H9 (cell line): ENCODE results near the gene SPINT3. TPM values are rescaled to one million over a fixed set of nuclear protein-coding genes. Genes with fewer than 3 reads are reported as not detected.

Experiments
- DNase-seq: peaks from one replicate; pipeline ENCODE4 v3.0.0-alpha.2; 2017
- H2AFZ ChIP-seq: one replicate; pipeline ENCODE4 v1.6.1; 2013; ENCODE audit warnings: mild to moderate bottlenecking, low read length, control low read depth, moderate library complexity
- H2AK5ac ChIP-seq: 2 replicates; pipeline ENCODE4 v1.6.1; 2013; ENCODE audit warnings: low read length, control low read depth, mixed read lengths; ENCODE audit not compliant: insufficient read length
- H2BK120ac ChIP-seq: one replicate; pipeline ENCODE4 v1.6.1; 2013; ENCODE audit warnings: low read depth, mild to moderate bottlenecking, low read length, control low read depth, inconsistent platforms; ENCODE audit not compliant: poor library complexity, severe bottlenecking
- H2BK12ac ChIP-seq: 2 replicates; pipeline ENCODE4 v1.6.1; 2013; ENCODE audit warnings: low read length, control low read depth, mixed read lengths, low read depth; ENCODE audit not compliant: insufficient read length
- H2BK15ac ChIP-seq: 2 replicates; pipeline ENCODE4 v1.6.1; 2013; ENCODE audit warnings: low read depth, low read length, control low read depth
- H2BK20ac ChIP-seq: one replicate; pipeline ENCODE4 v1.6.1; 2013; ENCODE audit warnings: low read depth, mild to moderate bottlenecking, low read length, control low read depth, inconsistent platforms; ENCODE audit not compliant: poor library complexity, severe bottlenecking
- H2BK5ac ChIP-seq: 2 replicates; pipeline ENCODE4 v1.6.1; 2013; ENCODE audit warnings: low read length, control low read depth, mixed read lengths; ENCODE audit not compliant: insufficient read length
- H3K14ac ChIP-seq: 2 replicates; pipeline ENCODE4 v1.6.1; 2013; ENCODE audit warnings: low read length, control low read depth; ENCODE audit not compliant: insufficient read depth
- H3K18ac ChIP-seq: 2 replicates; pipeline ENCODE4 v1.6.1; 2013; ENCODE audit warnings: low read depth, mild to moderate bottlenecking, mixed read lengths, low read length, control low read depth; ENCODE audit not compliant: insufficient read length
- H3K23ac ChIP-seq: 2 replicates; pipeline ENCODE4 v1.6.1; 2013; ENCODE audit warnings: low read length, control low read depth, mixed read lengths, low read depth; ENCODE audit not compliant: insufficient read length
- H3K23me2 ChIP-seq: 2 replicates; pipeline ENCODE4 v1.6.1; 2013; ENCODE audit warnings: low read depth, mild to moderate bottlenecking, mixed read lengths, low read length, control low read depth; ENCODE audit not compliant: insufficient read length, poor library complexity, severe bottlenecking
- H3K27ac ChIP-seq: 2 replicates; pipeline ENCODE4 v1.5.1; 2013; ENCODE audit warnings: low read length, control low read depth, mixed read lengths, low read depth; ENCODE audit not compliant: insufficient read length
- H3K27me3 ChIP-seq: 2 replicates; pipeline ENCODE4 v1.6.1; 2013; ENCODE audit warnings: low read length, control low read depth, inconsistent platforms; ENCODE audit not compliant: insufficient read depth
- H3K4ac ChIP-seq: 2 replicates; pipeline ENCODE4 v1.6.1; 2013; ENCODE audit warnings: low read depth, mild to moderate bottlenecking, control low read depth, inconsistent platforms, low read length, moderate library complexity
- H3K4me1 ChIP-seq: 2 replicates; pipeline ENCODE4 v1.6.1; 2013; ENCODE audit warnings: low read length, control low read depth, inconsistent platforms; ENCODE audit not compliant: insufficient read depth
- H3K4me2 ChIP-seq: 2 replicates; pipeline ENCODE4 v1.6.1; 2013; ENCODE audit warnings: low read length, control low read depth, mixed read lengths; ENCODE audit not compliant: insufficient read length, insufficient read depth
- H3K56ac ChIP-seq: 2 replicates; pipeline ENCODE4 v1.6.1; 2013; ENCODE audit warnings: low read depth, mild to moderate bottlenecking, mixed read lengths, low read length, control low read depth; ENCODE audit not compliant: insufficient read length
- H3K79me1 ChIP-seq: 2 replicates; pipeline ENCODE4 v1.6.1; 2013; ENCODE audit warnings: low read depth, mild to moderate bottlenecking, moderate library complexity, low read length, control low read depth, inconsistent platforms; ENCODE audit not compliant: insufficient read depth, poor library complexity, severe bottlenecking
- H3K79me2 ChIP-seq: 2 replicates; pipeline ENCODE4 v1.6.1; 2013; ENCODE audit warnings: low read length, control low read depth, inconsistent platforms; ENCODE audit not compliant: insufficient read depth
- H3K9ac ChIP-seq: 2 replicates; pipeline ENCODE4 v1.6.1; 2013; ENCODE audit warnings: low read length, control low read depth, mixed read lengths; ENCODE audit not compliant: insufficient read length; ENCODE audit errors: extremely low read depth
- H3K9me3 ChIP-seq: one replicate; pipeline ENCODE4 v1.6.1; 2013; ENCODE audit warnings: low read depth, low read length, inconsistent platforms; ENCODE audit not compliant: control insufficient read depth
- H3T11ph ChIP-seq: one replicate; pipeline ENCODE4 v1.6.1; 2013; ENCODE audit warnings: mild to moderate bottlenecking, low read length, control low read depth, inconsistent platforms
- H4K20me1 ChIP-seq: one replicate; pipeline ENCODE4 v1.6.1; 2013; ENCODE audit not compliant: control insufficient read depth, insufficient read length, insufficient read depth
- H4K5ac ChIP-seq: 2 replicates; pipeline ENCODE4 v1.6.1; 2013; ENCODE audit warnings: low read depth, mild to moderate bottlenecking, mixed read lengths, low read length, control low read depth; ENCODE audit not compliant: insufficient read length
- H4K8ac ChIP-seq: replicated peaks from 2 replicates; pipeline ENCODE4 v1.6.1; 2013; ENCODE audit warnings: low read length, control low read depth, mixed read lengths, low read depth; ENCODE audit not compliant: insufficient read length
- H4K91ac ChIP-seq: 2 replicates; pipeline ENCODE4 v1.6.1; 2013; ENCODE audit warnings: low read depth, mild to moderate bottlenecking, moderate library complexity, mixed read lengths, low read length, control low read depth; ENCODE audit not compliant: insufficient read length
- H3K27ac Mint-ChIP-seq, 3 experiments: 2 replicates in 2 of 3; 3 replicates in 1 of 3; pipeline ENCODE4 v1.8.0; 2020 to 2021; ENCODE audit warnings: mixed read lengths in 3 of 3, mild to moderate bottlenecking in 1 of 3, moderate library complexity in 1 of 3
- H3K27me3 Mint-ChIP-seq: 2 replicates; pipeline ENCODE4 v1.8.0; 2021; ENCODE audit warnings: low read depth, mild to moderate bottlenecking, moderate library complexity, mixed read lengths
- H3K36me3 Mint-ChIP-seq, 3 experiments: 2 replicates in 2 of 3; 3 replicates in 1 of 3; pipeline ENCODE4 v1.8.0; 2020 to 2021; ENCODE audit warnings: low read depth in 3 of 3, mixed read lengths in 3 of 3; ENCODE audit not compliant: insufficient read depth in 1 of 3
- H3K4me1 Mint-ChIP-seq, 2 experiments: 2 replicates each; pipeline ENCODE4 v1.8.0; 2020; ENCODE audit warnings: mixed read lengths in 2 of 2
- H3K4me3 Mint-ChIP-seq, 2 experiments: 2 replicates in 1 of 2; 3 replicates in 1 of 2; pipeline ENCODE4 v1.8.0; 2020 to 2021; ENCODE audit warnings: mild to moderate bottlenecking in 2 of 2, mixed read lengths in 2 of 2, moderate library complexity in 1 of 2
- H3K9me3 Mint-ChIP-seq, 2 experiments: 2 replicates in 1 of 2; 3 replicates in 1 of 2; pipeline ENCODE4 v1.8.0; 2020; ENCODE audit warnings: mild to moderate bottlenecking in 2 of 2, mixed read lengths in 2 of 2, moderate library complexity in 1 of 2
- WGBS: extraction: QIAGEN DNeasy Blood & Tissue Kit; methylation state at CpG from one replicate; pipeline ENCODE4 v1.1.7; 2013; ENCODE audit warnings: missing lambda C conversion rate, low lambda C conversion rate, mixed read lengths; ENCODE audit not compliant: insufficient read length; ENCODE audit errors: extremely low coverage; 5-methylcytosine and 5-hydroxymethylcytosine counted together
- total RNA-seq: library from RNA; stranded (reverse); gene quantifications from 2 replicates; pipeline ENCODE4 v1.2.1, GENCODE V29; 2021
- TF ChIP-seq, protein P1 (sequence below): fragments of 200-600 bp; sonication (generic); conservative IDR thresholded peaks from 3 replicates; pipeline ENCODE4 v1.8.0; 2021; ENCODE audit warnings: antibody characterized with exemption, mild to moderate bottlenecking

The SPINT3 gene
- total RNA-seq, 1 experiment from 2014 or later = not detected

DNA sequence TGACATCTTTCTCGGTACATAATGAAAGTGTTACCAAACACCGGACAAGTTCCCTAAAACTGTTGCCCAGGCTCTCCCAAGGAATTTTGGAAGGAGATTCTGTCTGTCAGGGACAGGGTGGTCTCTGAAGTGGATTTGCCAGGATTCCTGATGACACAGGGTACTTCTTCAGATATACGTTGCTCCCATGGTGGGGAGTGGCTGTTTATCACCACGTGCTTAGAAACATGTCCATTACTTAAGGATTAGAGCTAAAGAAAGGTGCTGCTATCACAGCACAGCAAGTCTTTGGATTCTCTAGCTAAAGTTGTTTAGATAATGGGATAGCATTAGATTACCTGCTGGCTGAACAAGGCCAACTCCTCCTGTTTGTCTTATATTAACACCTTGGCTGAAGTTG lies 6.3 kb downstream of the SPINT3 start:
- H3K4me1 Mint-ChIP-seq = 0 out of 4 replicates have a peak, but pooled peaks cover 0 to 2% of the 10 kb centered on the region in 2 experiments
- H4K5ac ChIP-seq = no peak overlapping the region
- H3K79me2 ChIP-seq = no peaks in the 10 kb centered on the region
- H3K18ac ChIP-seq = no peak overlapping the region
- no peak overlapping the region for H3T11ph ChIP-seq
- TF ChIP-seq, protein P1, sequence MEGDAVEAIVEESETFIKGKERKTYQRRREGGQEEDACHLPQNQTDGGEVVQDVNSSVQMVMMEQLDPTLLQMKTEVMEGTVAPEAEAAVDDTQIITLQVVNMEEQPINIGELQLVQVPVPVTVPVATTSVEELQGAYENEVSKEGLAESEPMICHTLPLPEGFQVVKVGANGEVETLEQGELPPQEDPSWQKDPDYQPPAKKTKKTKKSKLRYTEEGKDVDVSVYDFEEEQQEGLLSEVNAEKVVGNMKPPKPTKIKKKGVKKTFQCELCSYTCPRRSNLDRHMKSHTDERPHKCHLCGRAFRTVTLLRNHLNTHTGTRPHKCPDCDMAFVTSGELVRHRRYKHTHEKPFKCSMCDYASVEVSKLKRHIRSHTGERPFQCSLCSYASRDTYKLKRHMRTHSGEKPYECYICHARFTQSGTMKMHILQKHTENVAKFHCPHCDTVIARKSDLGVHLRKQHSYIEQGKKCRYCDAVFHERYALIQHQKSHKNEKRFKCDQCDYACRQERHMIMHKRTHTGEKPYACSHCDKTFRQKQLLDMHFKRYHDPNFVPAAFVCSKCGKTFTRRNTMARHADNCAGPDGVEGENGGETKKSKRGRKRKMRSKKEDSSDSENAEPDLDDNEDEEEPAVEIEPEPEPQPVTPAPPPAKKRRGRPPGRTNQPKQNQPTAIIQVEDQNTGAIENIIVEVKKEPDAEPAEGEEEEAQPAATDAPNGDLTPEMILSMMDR = no peak
- no peak overlapping the region for H4K8ac ChIP-seq
- no peak overlapping the region for H2BK20ac ChIP-seq
- H3K79me1 ChIP-seq = no peaks in the 10 kb centered on the region
- no peak overlapping the region for H3K4ac ChIP-seq
- H3K4me2 ChIP-seq = no peak overlapping the region
- H2BK12ac ChIP-seq = no peak overlapping the region
- no peak overlapping the region for H2AK5ac ChIP-seq
- H2BK15ac ChIP-seq = no peak overlapping the region
- no peaks in the 10 kb centered on the region; the same call in none of the 2 replicates for H3K27me3 Mint-ChIP-seq
- no peaks in the 10 kb centered on the region for H3K36me3 Mint-ChIP-seq
- no peaks in the 10 kb centered on the region for H3K23me2 ChIP-seq
- DNase-seq = no peak
- no peak overlapping the region for H3K27ac Mint-ChIP-seq
- H3K27me3 ChIP-seq = no peaks in the 10 kb centered on the region
- H3K4me3 Mint-ChIP-seq = no peak overlapping the region
- H2BK120ac ChIP-seq = no peak overlapping the region
- H4K20me1 ChIP-seq = no peaks in the 10 kb centered on the region
- no peaks in the 10 kb centered on the region for H3K4me1 ChIP-seq
- no peak overlapping the region for H2AFZ ChIP-seq
- no CpG with 5 or more reads among the region's 4 CpGs for WGBS
- no peak overlapping the region for H3K14ac ChIP-seq
- no peak overlapping the region for H4K91ac ChIP-seq
- H3K56ac ChIP-seq = no peak overlapping the region
- H3K23ac ChIP-seq = no peak overlapping the region
- H3K9me3 ChIP-seq = no peaks in the 10 kb centered on the region
- H3K27ac ChIP-seq = no peak overlapping the region
- H3K9ac ChIP-seq = no peak overlapping the region
- H3K9me3 Mint-ChIP-seq = no peaks in the 10 kb centered on the region
- no peak overlapping the region for H2BK5ac ChIP-seq
